HCT116 (cell line): ENCODE measurements around the gene SETD2.
"Not testable (repeated sequence)": the region's sequence is repeated elsewhere in the genome, so short reads cannot be mapped to it uniquely, and the experiment has no call there.

Experiments used
- CTCF ChIP-seq, 3 experiments: fragments of 200-600 bp in 1 of 3; sonication (generic) in 1 of 3; IDR thresholded peaks in 2 of 3; conservative IDR thresholded peaks in 1 of 3; 2 replicates each; pipeline ENCODE4 v1.5.1; 2012 to 2017; ENCODE audit warnings: low read depth in 2 of 3, low read length in 2 of 3, antibody characterized with exemption in 1 of 3, borderline replicate concordance in 1 of 3, control low read depth in 1 of 3, mild to moderate bottlenecking in 1 of 3, mixed read lengths in 1 of 3, mixed run types in 1 of 3, moderate library complexity in 1 of 3; ENCODE audit not compliant: insufficient read depth in 1 of 3
- POLR2A ChIP-seq: IDR thresholded peaks from 2 replicates; pipeline ENCODE4 v1.7.0; 2011; ENCODE audit warnings: borderline replicate concordance; ENCODE audit not compliant: insufficient read depth, insufficient read length; ENCODE audit errors: extremely low read depth
- SIN3A ChIP-seq: IDR thresholded peaks from 2 replicates; pipeline ENCODE4 v1.6.1; 2012; ENCODE audit warnings: low read depth

- TF ChIP-seq CTCF (IDR thresholded peaks at IDR 0.05 in 2 of 3, conservative IDR thresholded peaks at IDR 0.05 in 1 of 3; ENCODE audit: borderline replicate concordance in 1 of 3, insufficient read depth in 1 of 3, low read depth in 2 of 3, low read length in 2 of 3); SIN3A; POLR2A: not testable (repeated sequence)
These were observed 132.9 kb downstream of the SETD2 start for GRCh38 chr3:47031041-47031440.
